Panc1 (cell line): ENCODE data around the gene CDK13.

Experiments
- POLR2AphosphoS5 ChIP-seq: IDR thresholded peaks from 2 replicates; pipeline ENCODE4 v1.6.1; 2012; ENCODE audit warnings: mild to moderate bottlenecking, low read depth, low read length, moderate library complexity
- TF ChIP-seq, protein P1 (sequence below): fragments of 450-650 bp; IDR thresholded peaks from 2 replicates; pipeline ENCODE4 v1.5.1; 2017; ENCODE audit warnings: mild to moderate bottlenecking

DNA sequence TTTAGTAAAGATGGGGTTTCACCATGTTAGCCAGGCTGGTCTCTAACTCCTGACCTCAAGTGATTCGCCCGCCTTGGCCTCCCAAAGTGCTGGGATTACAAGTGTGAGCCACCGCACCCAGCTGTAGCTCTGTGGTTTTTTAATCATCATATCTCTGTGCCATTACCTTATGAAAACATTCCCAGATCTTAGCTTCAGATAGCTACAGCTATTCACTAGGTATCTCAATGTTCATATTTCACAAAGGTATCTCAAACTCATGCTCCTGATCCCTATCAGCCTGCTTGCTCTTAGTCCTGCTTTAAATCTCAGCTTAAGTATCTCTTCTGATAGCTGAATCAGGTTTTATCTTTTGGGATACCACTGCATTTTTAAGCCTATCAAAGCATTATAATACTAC is 74.8 kb downstream of the CDK13 start:
- TF ChIP-seq, protein P1, sequence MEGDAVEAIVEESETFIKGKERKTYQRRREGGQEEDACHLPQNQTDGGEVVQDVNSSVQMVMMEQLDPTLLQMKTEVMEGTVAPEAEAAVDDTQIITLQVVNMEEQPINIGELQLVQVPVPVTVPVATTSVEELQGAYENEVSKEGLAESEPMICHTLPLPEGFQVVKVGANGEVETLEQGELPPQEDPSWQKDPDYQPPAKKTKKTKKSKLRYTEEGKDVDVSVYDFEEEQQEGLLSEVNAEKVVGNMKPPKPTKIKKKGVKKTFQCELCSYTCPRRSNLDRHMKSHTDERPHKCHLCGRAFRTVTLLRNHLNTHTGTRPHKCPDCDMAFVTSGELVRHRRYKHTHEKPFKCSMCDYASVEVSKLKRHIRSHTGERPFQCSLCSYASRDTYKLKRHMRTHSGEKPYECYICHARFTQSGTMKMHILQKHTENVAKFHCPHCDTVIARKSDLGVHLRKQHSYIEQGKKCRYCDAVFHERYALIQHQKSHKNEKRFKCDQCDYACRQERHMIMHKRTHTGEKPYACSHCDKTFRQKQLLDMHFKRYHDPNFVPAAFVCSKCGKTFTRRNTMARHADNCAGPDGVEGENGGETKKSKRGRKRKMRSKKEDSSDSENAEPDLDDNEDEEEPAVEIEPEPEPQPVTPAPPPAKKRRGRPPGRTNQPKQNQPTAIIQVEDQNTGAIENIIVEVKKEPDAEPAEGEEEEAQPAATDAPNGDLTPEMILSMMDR, result no peak
- no peak for TF ChIP-seq POLR2AphosphoS5
